Right lobe of liver (tissue), 6 donors: ENCODE measurements around the gene SBF2. TPM values are rescaled to one million over a fixed set of nuclear protein-coding genes. Genes with fewer than 3 reads are reported as not detected.

Experiments used
- ATAC-seq, 4 donors: fragments of 200-7000 bp; cut with Tn5 transposase; one replicate each; pipeline ENCODE4 v1.9.1; 2020; ENCODE audit warnings: mild to moderate bottlenecking in 4 of 4, moderate library complexity in 4 of 4
- DNase-seq, 3 donors: peaks; one replicate each; pipeline ENCODE4 v3.0.0-alpha.2; 2020
- H3K27ac ChIP-seq, 3 donors: fragments of 200-600 bp; one replicate each; pipeline ENCODE4 v1.8.0; 2022
- H3K27me3 ChIP-seq, 2 donors: fragments of 200-600 bp; one replicate each; pipeline ENCODE4 v1.8.0; 2022
- H3K36me3 ChIP-seq, 4 donors: fragments of 200-600 bp; sonication (generic) in 1 of 4; one replicate each; pipeline versions ENCODE4 v1.5.1 to v1.8.0; 2017 to 2022; ENCODE audit warnings: control low read depth in 1 of 4
- H3K4me1 ChIP-seq, 4 donors: fragments of 200-600 bp; sonication (generic) in 1 of 4; one replicate each; pipeline versions ENCODE4 v1.5.1 to v1.8.0; 2017 to 2022; ENCODE audit warnings: control low read depth in 1 of 4
- H3K4me3 ChIP-seq, 3 donors: fragments of 200-600 bp; one replicate each; pipeline ENCODE4 v1.8.0; 2022
- H3K9me3 ChIP-seq, 4 donors: fragments of 200-600 bp; sonication (generic) in 1 of 4; one replicate each; pipeline versions ENCODE4 v1.5.1 to v1.8.0; 2017 to 2022; ENCODE audit warnings: control low read depth in 1 of 4
- POLR2A ChIP-seq: fragments of 450-650 bp; IDR thresholded peaks from one replicate; pipeline ENCODE4 v1.6.1; 2017; ENCODE audit warnings: antibody characterized with exemption, mild to moderate bottlenecking
- WGBS: methylation state at CpG from one replicate; pipeline ENCODE4 v1.1.6; 2018; ENCODE audit warnings: low coverage, low lambda C conversion rate; ENCODE audit not compliant: insufficient coverage; ENCODE audit errors: missing lambda C conversion rate; 5-methylcytosine and 5-hydroxymethylcytosine counted together
- intact Hi-C, 2 donors: fragments of 100-400 bp; cut with DNase I; formaldehyde crosslinking; loops; one replicate each; pipeline versions ENCODE4 v1.11.2 to v1.14.1; 2022
- total RNA-seq, 6 experiments: library from RNA; depleted of rRNA in 2 of 6; stranded (reverse); fragments of >200 nt in 2 of 6; fragmentation: NEBNext Ultra II Directional in 3 of 6; extraction: Animal tissue kit (Norgen Biotek cat#: 25700) in 3 of 6; gene quantifications; one replicate each; pipeline versions ENCODE4 v1.1.0 to v1.2.4, GENCODE V29; 2016 to 2023
- TF ChIP-seq, protein P1 (sequence below), 4 donors: fragments of 200-600 bp in 3 of 4; fragments of 450-650 bp in 1 of 4; IDR thresholded peaks; one replicate each; pipeline versions ENCODE4 v1.5.1 to v1.8.0; 2016 to 2022; ENCODE audit warnings: antibody characterized with exemption in 4 of 4, mild to moderate bottlenecking in 2 of 4
- donor health status: DM: no; HTN: yes; CAD: no.
- donor health status: DM: no; HTN: no; CAD: no.
- donor health status: DM: no; HTN: no; CAD: no.
- donor health status: DM: no; HTN: yes; CAD: no.
- donor health status: DM: no; HTN: yes; CAD: no.

The SBF2 gene
- total RNA-seq, 6 experiments from 2014 or later: 13.7 to 28.4 (median 21.3) TPM

DNA sequence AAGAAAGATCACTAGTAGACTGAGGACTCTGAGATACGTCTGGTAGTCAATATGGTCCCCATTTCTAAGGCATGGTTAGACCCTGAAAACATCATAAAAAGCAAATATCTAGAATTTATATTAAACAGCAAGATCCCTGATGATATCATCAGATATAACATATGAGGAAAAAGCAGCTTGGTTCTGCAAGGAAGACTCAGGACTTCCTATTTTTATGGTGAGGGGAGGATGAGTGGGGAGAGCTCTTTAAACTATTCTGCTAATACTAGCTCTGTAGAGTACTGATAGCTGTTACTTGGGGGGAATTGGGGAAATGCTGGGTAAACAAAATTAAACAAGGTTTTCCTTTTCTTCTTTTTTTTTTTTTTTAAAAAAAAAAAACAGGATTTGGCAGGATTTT, 394.3 kb downstream of the SBF2 start:
- Histone ChIP-seq H3K9me3 (no peaks in the 10 kb centered on the region), H3K27me3 (no peaks in the 10 kb centered on the region), H3K4me3 (no peak overlapping the region), H3K36me3 (no peaks in the 10 kb centered on the region), H3K27ac (no peak overlapping the region), H3K4me1 (no peaks in the 10 kb centered on the region)
- ATAC-seq (no peak), DNase-seq (no peak)
- TF ChIP-seq POLR2A: no peak
- TF ChIP-seq, protein P1, sequence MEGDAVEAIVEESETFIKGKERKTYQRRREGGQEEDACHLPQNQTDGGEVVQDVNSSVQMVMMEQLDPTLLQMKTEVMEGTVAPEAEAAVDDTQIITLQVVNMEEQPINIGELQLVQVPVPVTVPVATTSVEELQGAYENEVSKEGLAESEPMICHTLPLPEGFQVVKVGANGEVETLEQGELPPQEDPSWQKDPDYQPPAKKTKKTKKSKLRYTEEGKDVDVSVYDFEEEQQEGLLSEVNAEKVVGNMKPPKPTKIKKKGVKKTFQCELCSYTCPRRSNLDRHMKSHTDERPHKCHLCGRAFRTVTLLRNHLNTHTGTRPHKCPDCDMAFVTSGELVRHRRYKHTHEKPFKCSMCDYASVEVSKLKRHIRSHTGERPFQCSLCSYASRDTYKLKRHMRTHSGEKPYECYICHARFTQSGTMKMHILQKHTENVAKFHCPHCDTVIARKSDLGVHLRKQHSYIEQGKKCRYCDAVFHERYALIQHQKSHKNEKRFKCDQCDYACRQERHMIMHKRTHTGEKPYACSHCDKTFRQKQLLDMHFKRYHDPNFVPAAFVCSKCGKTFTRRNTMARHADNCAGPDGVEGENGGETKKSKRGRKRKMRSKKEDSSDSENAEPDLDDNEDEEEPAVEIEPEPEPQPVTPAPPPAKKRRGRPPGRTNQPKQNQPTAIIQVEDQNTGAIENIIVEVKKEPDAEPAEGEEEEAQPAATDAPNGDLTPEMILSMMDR (IDR thresholded peaks at IDR 0.05): no peak
- intact Hi-C loops: no loop called here
- WGBS: 57% methylated on average over 1 of the region's 1 CpG

DNA sequence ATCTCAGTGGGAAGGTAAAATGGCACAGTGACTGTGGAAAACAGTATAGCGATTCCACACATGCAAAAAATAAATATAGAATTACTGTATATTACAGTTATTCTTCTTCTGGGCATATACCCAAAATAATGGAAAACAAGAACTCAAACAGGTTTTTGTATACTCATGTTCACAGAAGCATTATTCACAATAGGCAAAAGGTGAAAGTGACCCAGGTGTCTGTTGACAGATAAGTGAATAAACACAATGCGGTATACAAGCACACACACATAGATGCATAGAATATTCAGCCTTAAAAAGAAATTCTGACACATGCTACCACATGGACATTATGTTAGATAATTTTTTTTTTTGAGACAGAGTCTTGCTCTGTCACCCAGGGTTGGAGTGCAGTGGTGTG, 397.1 kb downstream of the SBF2 start:
- no peaks in the 10 kb centered on the region for H3K9me3 ChIP-seq
- no peaks in the 10 kb centered on the region for H3K27me3 ChIP-seq
- no peak for ATAC-seq
- intact Hi-C loops: no loop called here
- no peak for DNase-seq
- H3K27ac ChIP-seq: no peak overlapping the region
- WGBS: 91% methylated on average over 2 of the region's 2 CpGs
- no peak overlapping the region for H3K4me3 ChIP-seq
- no peaks in the 10 kb centered on the region for H3K36me3 ChIP-seq
- no peaks in the 10 kb centered on the region for H3K4me1 ChIP-seq
- TF ChIP-seq, protein P1 (IDR thresholded peaks at IDR 0.05): no peak
- TF ChIP-seq POLR2A: no peak

- H3K4me1 ChIP-seq: no peaks in the 10 kb centered on the region
- H3K9me3 ChIP-seq: no peaks in the 10 kb centered on the region
- no peak for ATAC-seq
- no peak for TF ChIP-seq POLR2A
- TF ChIP-seq, protein P1 (IDR thresholded peaks at IDR 0.05): no peak
- H3K36me3 ChIP-seq: no peaks in the 10 kb centered on the region
- intact Hi-C loops: no loop called here
- 62% methylated on average over 1 of the region's 1 CpG for WGBS
- DNase-seq: no peak
- no peak overlapping the region for H3K4me3 ChIP-seq
- H3K27me3 ChIP-seq: no peaks in the 10 kb centered on the region
- H3K27ac ChIP-seq: no peak overlapping the region
These were observed 399.0 kb downstream of the SBF2 start for GRCh38 chr11:9895006-9895405.

- TF ChIP-seq, protein P1 (IDR thresholded peaks at IDR 0.05): no peak
- TF ChIP-seq POLR2A: no peak
These were observed 400.5 kb downstream of the SBF2 start for GRCh38 chr11:9893474-9893873.

GRCh38 chr11:9888938-9889337, 405.1 kb downstream of the SBF2 start:
- Histone ChIP-seq H3K36me3 (no peaks in the 10 kb centered on the region), H3K9me3 (no peaks in the 10 kb centered on the region), H3K4me3 (no peak overlapping the region), H3K27ac (no peak overlapping the region), H3K27me3 (no peaks in the 10 kb centered on the region), H3K4me1 (no peaks in the 10 kb centered on the region)
- intact Hi-C loops: no loop called here
- 75% methylated on average over 1 of the region's 1 CpG for whole genome bisulfite sequencing
- no peak for DNase-seq
- no peak for TF ChIP-seq POLR2A
- TF ChIP-seq, protein P1 (IDR thresholded peaks at IDR 0.05): no peak
- peak in 1 of 4 donors; percentile 17 for ATAC-seq

More at GRCh38 chr11:9893474-9893873, 400.5 kb downstream of the SBF2 start:
- Histone ChIP-seq H3K4me3 (no peak overlapping the region), H3K36me3 (no peaks in the 10 kb centered on the region), H3K9me3 (no peaks in the 10 kb centered on the region), H3K27ac (no peak overlapping the region), H3K27me3 (no peaks in the 10 kb centered on the region), H3K4me1 (no peaks in the 10 kb centered on the region)
- no CpG with 5 or more reads among the region's 2 CpGs for WGBS
- intact Hi-C loops: no loop called here
- no peak for DNase-seq
- no peak for ATAC-seq
